ENCODE measurements around the gene RAD51B. TPM values are rescaled to one million over a fixed set of nuclear protein-coding genes. Genes with fewer than 3 reads are reported as not detected.

RAD51B gene
- total RNA-seq, 4 donors from 2014 or later = 5.0 to 31.8 (median 20.6) TPM

DNA sequence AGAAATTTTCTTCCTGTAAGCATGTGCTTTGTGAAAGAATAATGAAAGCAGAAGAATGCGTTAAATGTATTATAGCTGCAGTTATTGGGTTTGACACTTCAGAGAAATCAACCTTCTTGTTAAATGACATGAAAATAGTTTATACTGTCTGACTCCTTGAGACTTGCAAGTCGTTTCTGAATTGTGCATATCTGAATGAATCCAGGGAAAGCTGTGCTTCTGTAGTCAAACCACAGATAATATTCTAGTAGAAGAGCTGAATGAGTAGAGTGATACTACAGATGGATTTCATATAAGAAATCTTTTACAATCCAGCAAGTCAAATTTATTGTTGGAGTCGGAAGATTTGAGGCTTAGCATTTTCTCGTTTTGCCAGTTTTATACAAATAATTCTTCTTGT is 343.3 kb downstream of the RAD51B start:
- WGBS, 2 donors (ENCODE audit: low coverage in 1 of 2) = 79 to 84% methylated on average over 4 of the region's 4 CpGs
- intact Hi-C loops (cut with DNase I; ENCODE audit: low total_unique reads) = no loop called here

DNA sequence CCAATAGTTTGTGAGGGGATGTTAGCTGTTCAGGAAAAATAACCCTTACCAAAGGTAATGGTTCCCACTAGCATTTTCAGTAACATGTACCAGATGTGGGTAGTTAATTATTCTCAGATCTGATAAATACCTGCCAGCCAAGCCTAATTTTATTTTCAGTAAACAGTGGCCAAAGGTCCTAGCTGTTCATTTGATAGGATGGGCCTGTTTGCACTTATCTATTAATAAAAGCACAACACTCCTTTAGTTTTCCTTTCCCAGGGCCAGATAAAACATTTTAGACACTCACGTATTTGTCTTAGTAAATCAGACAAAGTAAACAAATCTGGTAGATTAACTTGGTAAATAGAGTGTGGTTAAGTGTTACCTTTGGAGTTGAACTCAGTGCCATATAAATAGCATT is 345.1 kb downstream of the RAD51B start:
- peak overlapping the region; percentile 43 to 84 (median 79) for H3K27ac ChIP-seq
- peaks cover 5 to 65% (median 54%) of the 10 kb centered on the region in 4 donors for H3K4me1 ChIP-seq
- intact Hi-C loops (cut with DNase I; ENCODE audit: low total_unique reads) (no loop called here), in situ Hi-C loops (cut with MboI; ENCODE audit: low pct_ligation_motif_present in 1 of 4, low pct_unique_long_range_greater_than_20kb in 1 of 4, low sequenced_read_pairs in 3 of 4) (no loop called here)
- H3K27me3 ChIP-seq = no peaks in the 10 kb centered on the region
- H3K9me3 ChIP-seq = no peaks in the 10 kb centered on the region
- 20 to 27% methylated on average over 1 of the region's 1 CpG for WGBS, 2 donors (ENCODE audit: low coverage in 1 of 2)
- no peak for DNase-seq
- H3K4me3 ChIP-seq = no peak overlapping the region
- H3K36me3 ChIP-seq = no peaks in the 10 kb centered on the region
- TF ChIP-seq POLR2AphosphoS5 (IDR thresholded peaks at IDR 0.05) = no peak
- no peak for TF ChIP-seq POLR2A (IDR thresholded peaks at IDR 0.05)
- TF ChIP-seq EP300 (IDR thresholded peaks at IDR 0.05; ENCODE audit: low read depth) = no peak
- TF ChIP-seq, protein P1, sequence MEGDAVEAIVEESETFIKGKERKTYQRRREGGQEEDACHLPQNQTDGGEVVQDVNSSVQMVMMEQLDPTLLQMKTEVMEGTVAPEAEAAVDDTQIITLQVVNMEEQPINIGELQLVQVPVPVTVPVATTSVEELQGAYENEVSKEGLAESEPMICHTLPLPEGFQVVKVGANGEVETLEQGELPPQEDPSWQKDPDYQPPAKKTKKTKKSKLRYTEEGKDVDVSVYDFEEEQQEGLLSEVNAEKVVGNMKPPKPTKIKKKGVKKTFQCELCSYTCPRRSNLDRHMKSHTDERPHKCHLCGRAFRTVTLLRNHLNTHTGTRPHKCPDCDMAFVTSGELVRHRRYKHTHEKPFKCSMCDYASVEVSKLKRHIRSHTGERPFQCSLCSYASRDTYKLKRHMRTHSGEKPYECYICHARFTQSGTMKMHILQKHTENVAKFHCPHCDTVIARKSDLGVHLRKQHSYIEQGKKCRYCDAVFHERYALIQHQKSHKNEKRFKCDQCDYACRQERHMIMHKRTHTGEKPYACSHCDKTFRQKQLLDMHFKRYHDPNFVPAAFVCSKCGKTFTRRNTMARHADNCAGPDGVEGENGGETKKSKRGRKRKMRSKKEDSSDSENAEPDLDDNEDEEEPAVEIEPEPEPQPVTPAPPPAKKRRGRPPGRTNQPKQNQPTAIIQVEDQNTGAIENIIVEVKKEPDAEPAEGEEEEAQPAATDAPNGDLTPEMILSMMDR (IDR thresholded peaks at IDR 0.05) = no peak

More for the DNA sequence above, 343.3 kb downstream of the RAD51B start:
- in situ Hi-C loops (cut with MboI; ENCODE audit: low pct_ligation_motif_present in 1 of 4, low pct_unique_long_range_greater_than_20kb in 1 of 4, low sequenced_read_pairs in 3 of 4) = no loop called here
- DNase-seq = no peak
- Histone ChIP-seq H3K27ac (peak overlapping the region in 3 of 4 donors; percentile 27 to 84 (median 83)), H3K4me3 (no peak overlapping the region), H3K27me3 (no peaks in the 10 kb centered on the region), H3K36me3 (no peaks in the 10 kb centered on the region), H3K4me1 (peaks cover 4 to 58% (median 44%) of the 10 kb centered on the region in 4 donors), H3K9me3 (no peaks in the 10 kb centered on the region)
- TF ChIP-seq POLR2A (IDR thresholded peaks at IDR 0.05) = no peak

DNA sequence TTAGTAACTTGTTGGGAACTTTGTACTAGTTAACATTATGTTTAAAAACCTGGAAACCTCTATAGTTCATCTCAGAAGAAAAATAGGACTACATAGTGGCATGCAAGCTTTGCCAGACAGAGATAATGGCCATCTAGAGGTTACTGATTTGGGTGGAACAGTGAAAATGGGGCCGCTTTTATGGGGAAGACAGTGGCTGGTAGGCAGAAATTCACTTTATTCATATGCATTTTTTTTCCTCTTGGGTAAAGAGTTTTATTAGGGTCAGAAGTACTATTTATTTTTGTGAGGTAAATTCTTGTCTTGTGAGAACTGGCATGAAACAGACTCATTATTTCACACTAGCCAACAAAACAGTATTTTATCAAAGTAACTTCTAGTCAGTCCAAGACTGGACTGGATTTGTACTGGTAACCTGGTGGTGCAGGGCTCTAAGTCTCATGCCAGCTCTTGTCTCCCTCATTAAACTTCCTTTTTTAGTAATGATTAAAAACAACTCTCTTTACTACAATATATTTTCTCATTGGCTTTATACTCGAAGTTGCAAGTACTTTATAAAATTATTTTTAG is 345.8 kb downstream of the RAD51B start:
- intact Hi-C loops (cut with DNase I; ENCODE audit: low total_unique reads) (no loop called here), in situ Hi-C loops (cut with MboI; ENCODE audit: low pct_ligation_motif_present in 1 of 4, low pct_unique_long_range_greater_than_20kb in 1 of 4, low sequenced_read_pairs in 3 of 4) (no loop called here)
- Histone ChIP-seq H3K9me3 (no peaks in the 10 kb centered on the region), H3K36me3 (no peaks in the 10 kb centered on the region), H3K27me3 (no peaks in the 10 kb centered on the region), H3K27ac (peak overlapping the region; percentile 43 to 84 (median 79)), H3K4me1 (peaks cover 7 to 67% (median 60%) of the 10 kb centered on the region in 4 donors), H3K4me3 (peak overlapping the region in 1 of 4 donors; percentile 1)
- WGBS, 2 donors (ENCODE audit: low coverage in 1 of 2) = 40 to 58% methylated on average over 2 of the region's 2 CpGs
- no peak for TF ChIP-seq POLR2A (IDR thresholded peaks at IDR 0.05)
- TF ChIP-seq POLR2AphosphoS5 (IDR thresholded peaks at IDR 0.05) = no peak
- TF ChIP-seq EP300 (IDR thresholded peaks at IDR 0.05; ENCODE audit: low read depth) = no peak
- TF ChIP-seq, protein P1 (IDR thresholded peaks at IDR 0.05) = no peak
- no peak for DNase-seq

DNA sequence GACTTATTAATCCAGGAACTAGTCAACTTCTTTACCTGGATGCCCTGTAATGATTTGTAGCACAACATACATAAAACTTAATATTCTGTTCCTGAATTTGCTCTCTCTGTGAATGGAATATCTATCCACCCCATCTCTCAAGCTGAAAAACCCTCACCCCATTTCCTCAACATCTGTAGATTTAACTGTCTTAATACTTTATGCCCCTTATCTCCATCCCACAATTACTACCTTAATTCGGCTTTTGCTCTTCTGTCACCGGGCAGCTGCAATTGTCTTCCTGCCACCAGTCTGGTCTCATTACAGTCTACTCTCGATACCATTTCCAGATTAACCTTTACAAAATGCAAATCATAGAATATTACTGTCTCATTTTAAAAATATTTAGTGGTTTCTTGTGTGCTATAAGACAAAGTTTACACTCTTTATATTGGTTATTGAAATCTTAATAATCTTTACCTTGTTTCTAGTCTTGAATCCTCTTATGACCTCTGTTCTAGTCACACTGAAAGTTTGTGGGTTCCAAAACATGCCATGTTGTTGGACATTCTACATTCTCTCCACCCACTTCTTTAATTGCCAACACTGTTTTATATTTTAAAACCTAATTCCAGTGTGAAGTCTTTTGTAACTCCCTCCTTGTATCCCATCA is 347.3 kb downstream of the RAD51B start:
- peak overlapping the region; percentile 68 to 84 (median 79) for H3K27ac ChIP-seq
- no peaks in the 10 kb centered on the region for H3K36me3 ChIP-seq
- peaks cover 14 to 75% (median 67%) of the 10 kb centered on the region in 4 donors for H3K4me1 ChIP-seq
- 90% methylated on average over 3 of the region's 3 CpGs for WGBS, 2 donors (ENCODE audit: low coverage in 1 of 2)
- peak overlapping the region in 1 of 4 donors; percentile 1 for H3K4me3 ChIP-seq
- no peak for TF ChIP-seq EP300 (IDR thresholded peaks at IDR 0.05; ENCODE audit: low read depth)
- TF ChIP-seq POLR2AphosphoS5 (IDR thresholded peaks at IDR 0.05) = no peak
- TF ChIP-seq, protein P1 (IDR thresholded peaks at IDR 0.05) = no peak
- no peak for TF ChIP-seq POLR2A (IDR thresholded peaks at IDR 0.05)
- no peak for DNase-seq
- intact Hi-C loops (cut with DNase I; ENCODE audit: low total_unique reads) = no loop called here
- no peaks in the 10 kb centered on the region for H3K27me3 ChIP-seq
- in situ Hi-C loops (cut with MboI; ENCODE audit: low pct_ligation_motif_present in 1 of 4, low pct_unique_long_range_greater_than_20kb in 1 of 4, low sequenced_read_pairs in 3 of 4) = no loop called here
- no peaks in the 10 kb centered on the region for H3K9me3 ChIP-seq
